Stimulated activated CD4-positive, alpha-beta T cell treated with anti-CD3 and anti-CD28 coated beads, Interleukin-4, amount 100 ng/mL, for 1 hour (primary cell): ENCODE data around the gene PPP1CA.

ENCODE experiments used
- DNase-seq: peaks from one replicate; pipeline ENCODE4 v3.0.0-alpha.2; 2020

The PPP1CA gene

GRCh38 chr11:67379061-67380058 is 22.3 kb downstream of the PPP1CA start:
- DNase-seq, result no peak

DNA sequence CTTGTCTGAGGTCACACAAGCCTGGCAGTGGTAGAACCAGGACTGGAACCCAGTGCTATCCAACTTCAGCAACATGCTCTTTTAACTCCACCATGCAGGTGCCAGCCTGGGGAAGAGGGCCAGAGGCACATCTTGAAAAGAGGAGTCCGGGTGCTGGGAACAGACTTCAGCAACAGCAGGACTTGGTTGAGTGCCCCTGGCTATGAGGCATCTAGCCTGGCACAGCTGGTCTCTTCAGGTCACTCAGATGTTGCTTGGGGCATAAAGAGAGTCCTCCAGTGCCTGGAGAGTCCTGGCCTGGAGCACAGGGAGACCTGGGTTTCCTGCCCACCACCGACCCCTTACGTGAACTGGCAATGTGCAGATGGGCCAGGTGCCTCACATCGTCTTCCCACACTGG is 23.1 kb downstream of the PPP1CA start:
- DNase-seq, result no peak

DNA sequence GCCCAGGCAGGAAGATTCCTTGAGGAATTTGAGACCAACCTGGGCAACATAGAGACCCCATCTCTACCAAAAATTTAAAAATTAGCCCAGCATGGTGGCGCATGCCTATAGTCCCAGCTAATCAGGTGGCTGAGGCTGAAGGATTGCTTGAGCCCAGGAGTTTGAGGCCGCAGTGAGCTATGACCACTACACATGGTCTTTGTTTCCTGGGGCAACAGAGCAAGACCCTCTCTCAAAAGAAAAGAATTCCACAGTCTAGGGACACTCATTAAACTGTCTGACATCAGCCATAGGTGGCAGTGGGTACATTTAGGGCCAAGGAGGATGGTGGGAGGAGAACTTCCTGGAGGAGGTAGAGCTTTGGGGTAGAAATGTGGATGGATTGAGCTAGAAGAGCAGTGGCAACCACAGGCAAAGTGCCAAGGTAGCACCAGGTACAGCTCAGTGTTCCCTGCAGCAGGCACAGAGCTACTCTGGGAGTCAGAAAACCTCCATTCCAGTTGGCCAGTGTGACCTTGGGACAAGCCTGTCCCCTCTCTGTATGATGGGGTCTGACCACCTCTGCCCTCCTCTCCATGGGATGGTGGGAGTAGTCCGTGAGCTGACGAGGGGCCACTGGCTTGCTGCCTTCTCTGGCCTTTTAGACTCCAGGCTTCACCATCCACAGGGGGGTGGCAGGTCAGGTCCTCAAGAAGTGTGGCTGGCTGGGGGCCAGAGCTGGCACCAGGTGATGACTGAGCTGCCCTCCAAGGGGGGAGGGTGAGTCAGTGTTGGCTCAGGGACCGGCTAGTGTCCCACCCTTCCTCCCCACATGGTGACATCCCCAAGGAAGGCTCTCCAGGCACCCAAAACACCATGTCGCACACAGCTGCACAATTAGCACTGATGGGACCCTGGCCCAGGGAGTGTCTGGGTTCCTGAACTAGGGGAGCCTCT is 24.5 kb downstream of the PPP1CA start:
- DNase-seq, result no peak

GRCh38 chr11:67376063-67376820 is 25.4 kb downstream of the PPP1CA start:
- no peak for DNase-seq

GRCh38 chr11:67375320-67376055 is 26.2 kb downstream of the PPP1CA start:
- DNase-seq, result no peak

GRCh38 chr11:67374571-67375281 is 26.9 kb downstream of the PPP1CA start:
- DNase-seq, result no peak

DNA sequence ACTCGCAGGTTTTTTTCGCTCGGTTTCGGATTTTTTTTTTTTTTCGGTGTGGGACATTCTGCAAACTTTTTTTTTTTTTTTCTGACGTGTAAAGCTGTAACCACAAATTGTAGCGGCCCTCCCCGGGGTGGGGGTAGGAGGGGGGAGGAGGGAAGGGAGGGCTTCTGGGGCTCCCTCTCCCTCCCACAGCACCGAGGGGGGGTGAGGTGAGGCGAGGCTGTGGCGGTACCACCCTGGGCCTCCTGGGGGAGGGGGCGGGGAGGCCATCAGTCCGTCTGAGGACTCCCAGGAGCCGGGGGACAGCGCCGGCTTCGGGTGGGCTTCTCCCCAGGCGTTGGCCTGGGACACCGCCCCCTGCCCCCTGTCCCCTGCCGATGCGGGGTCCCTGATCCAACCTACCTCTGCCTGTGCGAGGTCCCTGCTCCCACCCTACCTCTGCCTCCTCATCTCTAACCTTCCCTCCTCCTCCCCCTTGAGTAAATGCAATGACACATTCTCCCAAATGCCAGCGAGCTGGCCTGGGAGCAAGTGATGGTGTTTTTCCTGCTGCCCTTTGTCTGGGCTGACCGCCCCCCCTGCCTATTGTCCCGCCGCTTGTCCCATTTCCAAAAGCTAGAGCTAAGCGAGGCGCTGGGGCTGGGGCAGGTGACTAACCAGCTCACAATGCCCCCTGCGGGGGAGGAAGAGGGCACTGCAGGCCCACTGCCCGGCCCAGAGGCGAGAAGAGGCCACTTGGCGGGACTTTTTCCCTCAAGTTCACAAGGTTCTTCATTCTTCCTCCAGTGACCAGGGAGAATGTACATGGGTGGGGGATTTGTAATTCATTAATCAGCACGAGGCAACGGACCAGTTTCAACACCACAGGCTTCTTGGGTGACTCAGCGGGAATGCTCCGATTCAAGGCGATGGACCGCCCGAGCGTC is 27.7 kb downstream of the PPP1CA start:
- DNase-seq, result peak; percentile 57

- peak; percentile 23 for DNase-seq
Measured at GRCh38 chr11:67372993-67373647, 28.5 kb downstream of the PPP1CA start, which contains the start of gene CLCF1. TSS of gene CLCF1 (minus strand) at chr11:67373598. CDS start at chr11:67373539, 59 bp downstream.

DNA sequence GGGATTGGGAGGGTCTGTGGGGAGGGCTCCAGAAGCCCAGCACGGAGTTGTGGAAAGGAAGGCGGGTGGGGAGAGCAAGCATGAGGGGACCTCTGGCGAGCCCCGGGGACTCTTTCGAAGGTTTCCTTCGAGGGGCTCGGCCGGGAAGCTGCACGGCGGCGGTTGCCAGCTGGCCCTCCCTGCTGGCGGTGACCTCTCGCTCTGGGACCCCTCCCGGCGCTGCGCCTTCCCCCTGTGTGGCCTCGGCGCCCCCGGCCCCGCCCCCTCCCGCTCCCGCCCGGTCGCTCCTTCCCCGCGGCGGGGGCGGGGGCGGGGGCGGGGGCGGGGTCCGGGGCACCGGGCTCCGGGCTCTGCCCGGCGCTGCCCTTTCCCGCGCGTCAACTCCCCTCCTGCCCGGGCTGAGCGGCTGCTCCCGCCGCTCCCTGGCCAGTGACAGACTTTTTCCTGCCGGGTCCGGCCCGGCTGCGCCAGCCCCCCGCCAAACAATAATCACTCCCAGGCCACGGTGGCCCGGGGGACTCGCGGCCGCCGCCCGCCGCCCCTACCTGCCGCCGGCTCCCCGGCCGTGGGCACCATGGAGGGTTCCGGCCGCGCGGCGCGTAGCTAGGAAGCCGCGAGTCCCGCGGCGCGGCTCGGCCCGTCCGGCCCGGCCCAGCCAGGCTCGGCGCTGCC is 29.2 kb downstream of the PPP1CA start:
- DNase-seq, result no peak

GRCh38 chr11:67371911-67372320 is 29.7 kb downstream of the PPP1CA start:
- DNase-seq, result no peak

GRCh38 chr11:67371189-67371910 is 30.3 kb downstream of the PPP1CA start:
- DNase-seq, result no peak

DNA sequence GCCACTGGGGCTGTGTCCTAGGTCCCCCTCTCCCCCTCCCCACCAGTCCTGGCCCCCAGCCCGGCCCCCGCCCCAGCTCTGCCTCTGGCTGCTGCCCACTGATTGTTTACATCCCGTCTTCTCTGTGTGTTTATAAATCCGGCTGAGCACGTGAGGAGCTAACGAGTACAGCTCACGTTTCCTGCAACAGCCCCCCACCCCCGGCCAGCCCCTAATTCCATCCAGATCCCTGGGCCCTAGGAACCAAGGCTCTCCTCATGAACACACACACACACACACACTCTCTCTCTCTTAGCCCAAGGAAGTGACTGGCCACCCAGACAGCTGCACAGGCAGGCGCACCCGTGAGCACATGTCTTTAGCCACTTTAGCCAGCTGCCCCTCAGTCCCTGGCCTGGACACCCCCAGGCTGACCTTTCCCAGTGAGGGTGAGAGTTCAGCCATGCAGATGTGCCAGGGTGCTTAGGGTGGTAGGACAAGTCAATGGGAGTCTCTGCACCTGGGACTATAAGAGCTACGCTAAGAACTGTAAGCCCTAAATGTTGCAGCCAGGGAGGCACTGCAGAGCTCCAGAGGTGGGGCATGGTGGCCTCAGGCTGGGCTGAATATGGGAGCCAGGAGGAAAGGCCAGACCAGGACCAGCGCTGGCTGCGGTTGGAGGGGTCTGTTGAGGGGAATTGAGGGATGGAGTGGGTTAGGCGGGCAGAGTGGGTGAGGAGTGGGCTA is 31.1 kb downstream of the PPP1CA start:
- DNase-seq, result no peak

DNA sequence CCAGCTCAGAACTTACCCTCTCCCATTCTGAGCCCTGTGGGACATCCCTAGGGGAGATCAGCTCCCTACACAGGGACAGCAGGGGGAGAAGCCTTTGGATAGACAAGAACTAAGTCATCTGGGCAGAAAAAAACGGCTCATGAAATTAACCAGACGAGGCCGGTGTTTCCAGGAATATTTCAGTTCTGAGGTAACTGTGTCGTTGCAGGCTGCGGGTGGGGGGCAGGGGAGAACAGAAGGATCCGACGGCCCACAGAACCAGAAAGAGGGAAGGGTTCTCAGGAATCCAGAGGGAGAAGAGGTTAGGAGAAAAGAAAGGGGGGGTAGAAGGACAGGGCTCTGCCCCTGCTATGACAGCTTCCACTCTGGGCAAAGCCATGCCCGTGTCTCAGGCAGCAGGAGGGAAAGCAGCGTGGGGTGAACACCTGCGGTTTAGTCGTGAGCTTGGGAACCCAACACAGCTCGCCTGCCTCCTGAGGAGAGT is 31.8 kb downstream of the PPP1CA start:
- no peak for DNase-seq

- no peak for DNase-seq
Measured at GRCh38 chr11:67369275-67369674, 32.4 kb downstream of the PPP1CA start.

DNA sequence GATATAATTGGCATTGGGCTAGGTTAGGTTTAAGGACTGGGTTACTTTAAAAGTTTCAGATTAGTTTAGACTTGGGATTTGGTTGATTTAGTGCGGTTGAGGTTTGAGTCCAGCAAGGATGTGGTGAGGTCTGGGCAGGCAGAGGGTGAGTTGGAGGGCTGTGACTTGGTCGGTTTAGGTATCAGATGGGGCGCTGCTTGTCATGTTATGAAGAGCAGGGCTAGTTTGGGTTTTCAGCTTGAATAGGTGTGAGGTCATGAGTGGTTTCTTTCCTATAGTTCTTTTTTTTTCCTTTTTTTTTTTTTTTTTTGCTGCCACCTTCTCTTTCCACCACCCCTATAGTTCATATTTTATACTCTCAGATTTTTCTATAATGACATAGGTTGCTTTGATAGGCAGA is 33.0 kb downstream of the PPP1CA start:
- DNase-seq, result no peak

- DNase-seq, result no peak
Measured at GRCh38 chr11:67367761-67368227, 33.9 kb downstream of the PPP1CA start.
